ENCODE data around the gene LSMEM2.

Gene LSMEM2

GRCh38 chr3:50296721-50297383 lies 18.0 kb downstream of the LSMEM2 start:
- DNase-seq (ENCODE audit: insufficient read length, low spot score) = no peak
- no peak for FAIRE-seq
- TF ChIP-seq POLR2AphosphoS5 (IDR thresholded peaks at IDR 0.05; ENCODE audit: low read depth, low read length) = no peak
- no peak for TF ChIP-seq SPI1 (IDR thresholded peaks at IDR 0.05; ENCODE audit: low read depth, low read length)
- no peak for TF ChIP-seq POU2F2 (IDR thresholded peaks at IDR 0.05; ENCODE audit: low read depth, low read length)
- no peak for TF ChIP-seq POLR2A (IDR thresholded peaks at IDR 0.05; ENCODE audit: low read depth, low read length)
- no peak for TF ChIP-seq PAX5 (IDR thresholded peaks at IDR 0.05; ENCODE audit: insufficient read depth, low read length, severe bottlenecking)
- TF ChIP-seq TAF1 (IDR thresholded peaks at IDR 0.05; ENCODE audit: low read depth, low read length) = no peak

DNA sequence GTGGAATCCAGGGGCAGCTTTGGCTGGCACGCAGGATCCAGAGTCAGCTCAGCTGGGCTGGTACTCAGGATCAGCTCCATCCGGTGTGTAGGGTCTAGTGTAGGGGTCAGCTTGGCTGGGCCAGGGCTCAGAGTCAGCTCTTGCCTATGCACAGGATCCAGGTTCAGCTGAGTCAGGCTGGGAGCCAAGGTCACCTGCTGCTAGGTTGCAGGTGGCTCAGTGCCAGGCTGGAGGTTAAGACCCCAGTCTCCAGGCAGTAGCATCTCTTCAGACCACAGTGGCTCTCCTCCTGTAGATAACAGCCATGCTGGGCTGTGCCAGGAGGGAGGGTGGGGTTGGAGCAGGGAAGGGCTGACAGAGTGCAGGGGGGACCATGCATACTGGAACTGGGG lies 18.5 kb downstream of the LSMEM2 start:
- no peak for DNase-seq (ENCODE audit: insufficient read length, low spot score)
- no peak for FAIRE-seq
- no peak for TF ChIP-seq POLR2A (IDR thresholded peaks at IDR 0.05; ENCODE audit: low read depth, low read length)
- TF ChIP-seq POLR2AphosphoS5 (IDR thresholded peaks at IDR 0.05; ENCODE audit: low read depth, low read length) = no peak

DNA sequence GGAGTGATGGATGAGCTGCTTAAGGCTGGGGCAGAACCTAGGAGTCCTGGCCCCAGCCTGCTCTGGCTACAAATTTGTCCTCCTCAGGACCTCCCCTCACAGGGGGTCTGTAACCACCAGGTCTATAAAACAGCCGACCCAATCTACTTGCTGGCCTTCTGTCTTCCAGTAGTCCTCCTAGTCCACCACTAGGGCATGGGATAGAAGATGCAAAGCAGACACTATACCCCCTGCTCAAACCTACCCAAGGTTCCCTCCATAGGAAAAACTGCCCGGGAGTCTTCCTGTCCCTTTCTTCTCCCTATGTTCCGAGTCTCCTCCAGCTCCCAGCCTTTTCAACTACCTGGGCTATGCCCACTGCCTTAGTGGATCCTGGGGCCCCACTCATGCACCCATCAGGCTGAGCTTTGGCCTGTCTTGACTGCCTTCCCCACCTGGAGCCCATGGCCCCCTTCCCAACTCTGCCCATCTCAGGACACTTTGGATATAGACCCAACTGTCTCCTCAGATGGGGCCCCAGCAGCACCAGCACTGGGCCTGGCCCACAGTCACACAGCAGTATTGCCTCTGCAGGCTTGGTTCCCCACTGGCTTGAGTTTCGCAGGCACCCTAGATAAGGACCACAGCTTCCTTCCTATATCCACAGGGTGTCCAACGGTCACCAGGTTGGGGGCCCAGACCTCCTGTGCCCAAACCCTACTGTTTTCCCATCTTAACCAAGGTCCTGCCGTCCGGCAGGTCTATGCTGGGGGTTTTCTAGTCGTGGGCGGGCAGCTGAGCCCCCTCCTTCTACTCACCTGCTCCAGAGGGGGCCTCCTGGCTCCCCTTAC lies 19.2 kb downstream of the LSMEM2 start:
- DNase-seq (ENCODE audit: insufficient read length, low spot score) (no peak), FAIRE-seq (peak; percentile 16)
- TF ChIP-seq TAF1 (IDR thresholded peaks at IDR 0.05; ENCODE audit: low read depth, low read length) = no peak
- TF ChIP-seq SPI1 (IDR thresholded peaks at IDR 0.05; ENCODE audit: low read depth, low read length) = no peak
- TF ChIP-seq POU2F2 (IDR thresholded peaks at IDR 0.05; ENCODE audit: low read depth, low read length) = no peak
- no peak for TF ChIP-seq PAX5 (IDR thresholded peaks at IDR 0.05; ENCODE audit: insufficient read depth, low read length, severe bottlenecking)
- no peak for TF ChIP-seq POLR2A (IDR thresholded peaks at IDR 0.05; ENCODE audit: low read depth, low read length)
- TF ChIP-seq POLR2AphosphoS5 (IDR thresholded peaks at IDR 0.05; ENCODE audit: low read depth, low read length) = no peak

- FAIRE-seq (peak; percentile 99), DNase-seq (ENCODE audit: insufficient read length, low spot score) (peak; percentile 95)
- TF ChIP-seq POLR2AphosphoS5 (IDR thresholded peaks at IDR 0.05; ENCODE audit: low read depth, low read length) (peak; percentile 86), POU2F2 (IDR thresholded peaks at IDR 0.05; ENCODE audit: low read depth, low read length) (no peak), PAX5 (IDR thresholded peaks at IDR 0.05; ENCODE audit: insufficient read depth, low read length, severe bottlenecking) (no peak), POLR2A (IDR thresholded peaks at IDR 0.05; ENCODE audit: low read depth, low read length) (peak; percentile 88), SPI1 (IDR thresholded peaks at IDR 0.05; ENCODE audit: low read depth, low read length) (peak; percentile 38; the same call in 1 of the 2 replicates), TAF1 (IDR thresholded peaks at IDR 0.05; ENCODE audit: low read depth, low read length) (no peak)
Observed at GRCh38 chr3:50298836-50299637, 20.1 kb downstream of the LSMEM2 start, which contains the start of the genes HYAL3 and NAA80. Gene HYAL3 (minus strand): TSS chr3:50299405. CDS start chr3:50295602, 3,803 bp downstream. Gene NAA80 (minus strand): TSS chr3:50299405. CDS start chr3:50297463, 1,942 bp downstream.

DNA sequence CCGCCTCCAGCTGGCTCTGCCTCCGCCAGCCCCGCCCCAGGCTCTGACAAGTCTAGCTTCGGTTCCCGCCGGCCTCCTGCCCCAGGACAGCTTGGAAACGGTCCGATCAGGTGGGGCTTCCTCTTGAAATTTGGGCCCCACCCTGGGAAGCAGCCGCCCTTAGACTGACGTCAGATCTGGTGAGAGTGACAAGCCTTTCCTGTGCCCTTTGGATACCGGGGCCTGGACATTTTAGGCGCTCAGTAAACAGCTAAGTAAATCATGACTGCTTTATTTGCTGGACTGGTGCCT lies 20.7 kb downstream of the LSMEM2 start:
- DNase-seq (ENCODE audit: insufficient read length, low spot score) (no peak), FAIRE-seq (no peak)
- no peak for TF ChIP-seq PAX5 (IDR thresholded peaks at IDR 0.05; ENCODE audit: insufficient read depth, low read length, severe bottlenecking)
- no peak for TF ChIP-seq TAF1 (IDR thresholded peaks at IDR 0.05; ENCODE audit: low read depth, low read length)
- TF ChIP-seq SPI1 (IDR thresholded peaks at IDR 0.05; ENCODE audit: low read depth, low read length) = no peak
- no peak for TF ChIP-seq POLR2A (IDR thresholded peaks at IDR 0.05; ENCODE audit: low read depth, low read length)
- no peak for TF ChIP-seq POU2F2 (IDR thresholded peaks at IDR 0.05; ENCODE audit: low read depth, low read length)
- TF ChIP-seq POLR2AphosphoS5 (IDR thresholded peaks at IDR 0.05; ENCODE audit: low read depth, low read length) = no peak

DNA sequence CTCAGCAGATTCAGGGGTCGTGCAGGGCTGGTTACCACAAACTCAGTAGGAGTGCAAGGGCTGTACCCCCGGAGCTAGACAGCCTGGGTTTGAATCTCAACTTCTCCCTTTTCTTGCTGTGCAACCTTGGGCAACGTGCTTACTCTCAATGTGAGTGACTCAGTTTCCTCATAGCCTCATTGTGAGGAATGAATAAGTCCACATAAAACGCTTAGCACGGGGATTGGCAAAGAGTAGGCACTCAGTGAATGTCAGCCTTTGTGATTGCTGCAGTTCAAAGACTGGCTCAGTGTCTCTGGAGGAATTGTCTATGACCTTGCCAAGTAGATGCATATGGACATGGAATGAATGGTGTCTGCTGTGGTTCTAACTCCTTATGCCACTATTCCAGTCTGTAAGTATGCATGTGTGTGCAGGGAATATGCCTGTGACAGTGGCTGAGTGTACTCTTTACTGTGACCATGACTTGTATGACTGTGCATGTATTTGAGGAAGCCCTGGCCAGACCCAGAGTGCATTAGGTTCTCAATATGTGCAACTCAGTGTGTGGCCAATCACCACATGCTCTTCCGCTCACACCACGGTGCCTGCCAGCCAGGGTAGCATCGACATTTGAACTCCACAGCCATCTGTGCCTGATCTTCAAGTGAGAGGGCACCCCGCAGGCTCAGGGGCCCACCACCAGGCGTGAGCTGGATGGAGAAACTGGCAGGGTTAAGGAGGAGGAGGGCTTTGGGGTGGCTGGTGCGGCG lies 21.2 kb downstream of the LSMEM2 start:
- TF ChIP-seq TAF1 (IDR thresholded peaks at IDR 0.05; ENCODE audit: low read depth, low read length) (no peak), SPI1 (IDR thresholded peaks at IDR 0.05; ENCODE audit: low read depth, low read length) (peak; percentile 38; the same call in 1 of the 2 replicates)
- FAIRE-seq = no peak
- no peak for DNase-seq (ENCODE audit: insufficient read length, low spot score)

- FAIRE-seq = no peak
- TF ChIP-seq TAF1 (IDR thresholded peaks at IDR 0.05; ENCODE audit: low read depth, low read length) (no peak), POLR2AphosphoS5 (IDR thresholded peaks at IDR 0.05; ENCODE audit: low read depth, low read length) (no peak), POU2F2 (IDR thresholded peaks at IDR 0.05; ENCODE audit: low read depth, low read length) (no peak), PAX5 (IDR thresholded peaks at IDR 0.05; ENCODE audit: insufficient read depth, low read length, severe bottlenecking) (no peak), POLR2A (IDR thresholded peaks at IDR 0.05; ENCODE audit: low read depth, low read length) (no peak), SPI1 (IDR thresholded peaks at IDR 0.05; ENCODE audit: low read depth, low read length) (no peak)
- DNase-seq (ENCODE audit: insufficient read length, low spot score) = no peak
Observed at GRCh38 chr3:50300681-50301254, 21.9 kb downstream of the LSMEM2 start.

- FAIRE-seq (no peak), DNase-seq (ENCODE audit: insufficient read length, low spot score) (no peak)
- no peak for TF ChIP-seq PAX5 (IDR thresholded peaks at IDR 0.05; ENCODE audit: insufficient read depth, low read length, severe bottlenecking)
- TF ChIP-seq POU2F2 (IDR thresholded peaks at IDR 0.05; ENCODE audit: low read depth, low read length) = no peak
- TF ChIP-seq POLR2AphosphoS5 (IDR thresholded peaks at IDR 0.05; ENCODE audit: low read depth, low read length) = no peak
- TF ChIP-seq POLR2A (IDR thresholded peaks at IDR 0.05; ENCODE audit: low read depth, low read length) = no peak
- no peak for TF ChIP-seq SPI1 (IDR thresholded peaks at IDR 0.05; ENCODE audit: low read depth, low read length)
- TF ChIP-seq TAF1 (IDR thresholded peaks at IDR 0.05; ENCODE audit: low read depth, low read length) = no peak
Observed at GRCh38 chr3:50302095-50303012, 23.5 kb downstream of the LSMEM2 start.

Data from GM12891 (cell line).